A549 (cell line): ENCODE measurements around the gene NOL8.

Experiments
- CEBPB ChIP-seq, 2 experiments: fragments of >200 bp in 1 of 2; sonication (Bioruptor Twin) in 1 of 2; formaldehyde crosslinking in 1 of 2; IDR thresholded peaks; 2 replicates each; pipeline ENCODE4 v1.6.1; 2012 to 2016
- EP300 ChIP-seq, 2 experiments: fragments of >200 bp; sonication (Bioruptor Twin); formaldehyde crosslinking; IDR thresholded peaks; 2 replicates in 1 of 2; 3 replicates in 1 of 2; pipeline ENCODE4 v1.6.1; 2016 to 2017
- KDM1A ChIP-seq: fragments of 200-600 bp; sonication (generic); IDR thresholded peaks from 2 replicates; pipeline ENCODE4 v1.6.1; 2016; ENCODE audit warnings: low read depth, mild to moderate bottlenecking
- PBX3 ChIP-seq: IDR thresholded peaks from 2 replicates; pipeline ENCODE4 v1.6.1; 2012
- SMC3 ChIP-seq: fragments of >200 bp; sonication (Bioruptor Twin); formaldehyde crosslinking; IDR thresholded peaks from 3 replicates; pipeline ENCODE4 v1.6.1; 2018; ENCODE audit warnings: inconsistent platforms
- TF ChIP-seq, protein P1 (sequence below): fragments of >200 bp; sonication (Bioruptor Twin); formaldehyde crosslinking; IDR thresholded peaks from 3 replicates; pipeline ENCODE4 v1.5.1; 2016

DNA sequence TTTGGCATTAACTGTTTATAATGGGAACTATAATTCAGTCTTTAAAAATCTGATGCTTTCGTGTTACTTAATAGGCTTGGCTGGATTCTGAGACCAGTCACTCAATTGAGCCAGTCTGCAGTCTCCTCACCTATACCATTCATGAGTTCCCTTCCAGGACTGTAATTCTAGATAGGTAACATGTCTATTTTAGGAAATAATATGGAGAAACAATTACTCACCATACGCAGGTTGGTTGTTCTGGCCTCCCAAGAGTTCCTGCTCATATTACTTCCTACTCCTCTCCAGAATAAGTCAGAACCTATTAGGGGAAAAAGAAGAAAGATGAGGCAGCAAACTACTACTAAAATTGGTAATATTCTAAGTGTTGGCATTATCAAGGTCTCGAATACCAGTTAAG, 27.1 kb downstream of the NOL8 start:
- TF ChIP-seq EP300 (IDR thresholded peaks at IDR 0.05) (no peak), CEBPB (IDR thresholded peaks at IDR 0.05) (no peak), PBX3 (no peak), KDM1A (no peak), SMC3 (no peak)
- TF ChIP-seq, protein P1, sequence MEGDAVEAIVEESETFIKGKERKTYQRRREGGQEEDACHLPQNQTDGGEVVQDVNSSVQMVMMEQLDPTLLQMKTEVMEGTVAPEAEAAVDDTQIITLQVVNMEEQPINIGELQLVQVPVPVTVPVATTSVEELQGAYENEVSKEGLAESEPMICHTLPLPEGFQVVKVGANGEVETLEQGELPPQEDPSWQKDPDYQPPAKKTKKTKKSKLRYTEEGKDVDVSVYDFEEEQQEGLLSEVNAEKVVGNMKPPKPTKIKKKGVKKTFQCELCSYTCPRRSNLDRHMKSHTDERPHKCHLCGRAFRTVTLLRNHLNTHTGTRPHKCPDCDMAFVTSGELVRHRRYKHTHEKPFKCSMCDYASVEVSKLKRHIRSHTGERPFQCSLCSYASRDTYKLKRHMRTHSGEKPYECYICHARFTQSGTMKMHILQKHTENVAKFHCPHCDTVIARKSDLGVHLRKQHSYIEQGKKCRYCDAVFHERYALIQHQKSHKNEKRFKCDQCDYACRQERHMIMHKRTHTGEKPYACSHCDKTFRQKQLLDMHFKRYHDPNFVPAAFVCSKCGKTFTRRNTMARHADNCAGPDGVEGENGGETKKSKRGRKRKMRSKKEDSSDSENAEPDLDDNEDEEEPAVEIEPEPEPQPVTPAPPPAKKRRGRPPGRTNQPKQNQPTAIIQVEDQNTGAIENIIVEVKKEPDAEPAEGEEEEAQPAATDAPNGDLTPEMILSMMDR: no peak
